Glomerular visceral epithelial cell (primary cell): Measurements from ENCODE around the gene PARPBP.
"Not testable (repeated sequence)": the region's sequence is repeated elsewhere in the genome, so short reads cannot be mapped to it uniquely, and the experiment has no call there.

Experiments used
- DNase-seq: peaks from one replicate; pipeline ENCODE4 v3.0.0-alpha.2; 2016; ENCODE audit errors: extremely low spot score

Gene PARPBP

DNA sequence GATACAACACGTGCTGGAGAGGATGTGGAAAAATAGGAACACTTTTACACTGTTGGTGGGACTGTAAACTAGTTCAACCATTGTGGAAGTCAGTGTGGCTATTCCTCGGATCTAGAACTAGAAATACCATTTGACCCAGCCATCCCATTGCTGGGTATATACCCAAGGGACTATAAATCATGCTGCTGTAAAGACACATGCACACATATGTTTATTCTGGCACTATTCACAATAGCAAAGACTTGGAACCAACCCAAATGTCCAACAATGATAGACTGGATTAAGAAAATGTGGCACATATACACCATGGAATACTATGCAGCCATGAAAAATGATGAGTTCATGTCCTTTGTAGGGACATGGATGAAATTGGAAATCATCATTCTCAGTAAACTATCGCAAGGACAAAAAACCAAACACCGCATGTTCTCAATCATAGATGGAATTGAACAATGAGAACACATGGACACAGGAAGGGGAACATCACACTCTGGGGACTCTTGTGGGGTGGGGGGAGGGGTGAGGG lies 27.1 kb downstream of the PARPBP start:
- not testable (repeated sequence) for DNase-seq

DNA sequence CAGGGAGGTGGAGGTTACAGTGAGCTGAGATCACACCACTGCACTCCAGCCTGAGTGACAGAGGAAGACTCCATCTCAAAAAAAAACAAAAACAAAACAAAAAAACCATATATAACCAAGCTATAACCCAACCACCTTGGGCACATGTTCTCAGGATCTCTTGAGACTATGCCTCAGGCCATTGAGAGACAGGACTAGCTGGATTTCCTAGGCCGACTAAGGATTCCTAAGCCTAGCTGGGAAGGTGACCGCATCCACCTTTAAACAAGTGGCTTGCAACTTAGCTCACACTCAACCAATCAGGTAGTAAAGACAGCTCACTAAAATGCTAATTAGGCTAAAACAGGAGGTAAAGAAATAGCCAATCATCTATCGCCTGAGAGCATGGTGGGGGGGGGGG lies 35.2 kb downstream of the PARPBP start:
- not testable (repeated sequence) for DNase-seq

DNA sequence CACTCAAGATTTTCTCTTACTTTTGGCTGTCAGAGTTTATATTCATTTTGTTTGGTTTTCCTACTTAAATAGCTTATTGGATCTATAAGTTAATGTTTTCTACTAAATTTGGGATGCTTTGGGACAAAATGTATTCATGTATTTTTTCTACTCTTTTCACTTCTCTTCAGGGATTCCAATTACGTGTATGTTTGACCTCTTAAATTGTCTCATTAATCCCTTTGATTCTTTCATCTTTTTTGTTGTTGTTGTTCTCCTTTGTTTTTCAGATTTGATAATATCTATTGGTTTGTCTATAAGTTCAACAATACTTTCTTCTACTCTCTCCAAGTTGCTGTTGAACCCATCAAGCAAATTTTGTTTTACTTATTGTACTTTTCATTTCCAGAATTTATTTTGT lies 43.4 kb downstream of the PARPBP start:
- DNase-seq, result no peak

DNA sequence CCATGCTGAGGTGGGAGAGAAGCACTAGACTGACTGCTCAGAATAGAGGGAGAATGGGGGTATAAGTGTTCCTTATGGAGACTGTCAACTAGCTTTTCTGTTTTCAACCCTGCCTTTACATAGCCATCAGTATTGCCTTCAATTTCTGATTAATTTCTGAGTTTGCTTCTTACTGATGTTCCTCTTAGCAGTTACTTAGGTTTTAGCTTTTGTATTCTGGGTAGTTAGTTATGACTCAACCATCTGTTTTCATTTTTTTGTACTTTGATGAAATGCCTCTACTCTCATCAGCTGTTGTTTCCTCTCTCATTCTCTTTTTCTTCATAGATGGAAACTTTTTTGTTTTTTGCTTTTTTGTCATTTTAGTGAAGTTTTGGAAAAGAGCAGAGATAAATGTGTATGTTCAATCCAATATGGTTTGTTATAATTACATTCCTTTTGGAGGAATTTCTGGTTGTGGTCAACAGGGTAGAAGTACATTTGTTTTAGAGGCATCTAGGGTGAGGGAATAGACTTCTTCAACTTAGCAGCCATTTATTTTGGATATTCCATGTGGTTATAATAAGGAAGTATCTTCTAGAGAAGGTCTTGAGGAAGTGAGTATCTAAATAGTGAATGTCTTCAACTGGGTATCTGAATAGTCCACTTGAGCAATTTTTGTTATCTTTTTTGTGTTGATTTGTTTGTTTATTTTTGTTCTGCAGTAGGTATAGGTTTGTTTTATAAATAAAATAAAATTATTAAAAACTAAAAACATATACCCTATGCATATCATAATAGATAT lies 48.0 kb downstream of the PARPBP start:
- no peak for DNase-seq

DNA sequence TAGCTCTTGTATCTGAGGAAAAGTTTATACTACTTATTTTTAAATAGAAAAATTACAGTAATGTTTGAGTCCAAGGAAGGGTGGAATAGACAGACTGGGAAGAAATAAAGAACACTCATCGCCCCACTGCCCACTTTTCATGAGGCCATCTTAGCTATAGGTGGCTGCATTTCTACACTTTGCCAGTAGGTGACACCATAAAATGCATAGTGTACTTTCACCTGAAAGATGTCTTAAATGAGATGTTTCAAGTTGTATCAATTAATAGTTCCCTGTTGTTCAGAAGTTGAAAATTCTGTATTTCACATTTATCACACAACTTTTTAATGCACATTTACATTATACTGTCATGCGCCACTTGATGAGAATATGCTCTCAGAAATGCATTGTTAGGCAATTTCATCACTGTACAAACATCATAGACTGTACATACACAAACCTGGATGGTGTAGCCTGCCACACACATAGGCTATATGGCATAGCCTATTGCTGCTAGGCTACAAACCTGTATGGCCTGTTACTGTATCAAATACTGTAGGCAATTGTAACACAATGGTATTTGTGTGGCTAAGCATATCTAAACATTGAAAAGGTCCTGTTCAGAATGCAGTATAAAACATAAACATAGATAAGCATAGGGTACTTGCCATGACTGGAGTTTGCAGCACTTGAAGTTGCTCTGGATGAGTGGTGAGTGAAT lies 50.1 kb downstream of the PARPBP start:
- peak; percentile 6 for DNase-seq

DNA sequence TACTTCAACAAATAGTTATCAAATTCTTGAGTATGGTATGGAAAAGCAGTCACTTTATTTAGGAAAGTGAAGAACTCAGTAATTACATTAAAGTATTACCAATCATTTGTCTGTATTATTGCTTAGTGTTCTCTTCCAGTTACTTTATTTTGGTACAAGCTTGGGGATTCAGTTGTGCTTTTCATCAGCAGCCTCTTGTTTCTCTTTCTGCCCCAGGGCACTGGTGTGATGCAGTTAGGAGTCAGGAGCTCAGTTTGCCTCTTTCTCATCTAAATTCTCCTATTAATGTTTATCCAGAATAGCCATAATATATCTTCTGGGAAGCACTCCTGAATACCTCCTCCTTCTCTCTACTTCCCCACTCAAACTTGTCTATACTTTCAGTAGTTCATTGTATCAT lies 52.0 kb downstream of the PARPBP start:
- no peak for DNase-seq

DNA sequence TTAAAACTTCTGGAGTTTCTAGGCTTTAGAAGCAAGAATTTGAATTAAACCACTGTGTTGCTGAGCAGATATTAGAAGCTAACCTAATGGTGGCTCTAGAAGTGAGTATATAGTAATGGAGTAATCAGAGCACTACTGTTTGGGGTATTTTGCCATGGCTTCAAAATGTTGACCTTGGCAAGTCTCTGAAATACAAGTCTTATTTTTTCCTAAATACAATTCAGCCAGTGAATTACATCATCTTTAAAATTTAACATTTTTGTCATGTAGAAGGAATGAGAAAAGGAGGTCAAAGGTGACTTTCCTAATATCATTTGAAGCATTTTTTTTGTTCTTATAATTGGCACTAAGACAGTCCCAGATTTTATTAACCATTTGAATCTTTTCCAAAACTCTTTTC lies 52.5 kb downstream of the PARPBP start:
- no peak for DNase-seq

DNA sequence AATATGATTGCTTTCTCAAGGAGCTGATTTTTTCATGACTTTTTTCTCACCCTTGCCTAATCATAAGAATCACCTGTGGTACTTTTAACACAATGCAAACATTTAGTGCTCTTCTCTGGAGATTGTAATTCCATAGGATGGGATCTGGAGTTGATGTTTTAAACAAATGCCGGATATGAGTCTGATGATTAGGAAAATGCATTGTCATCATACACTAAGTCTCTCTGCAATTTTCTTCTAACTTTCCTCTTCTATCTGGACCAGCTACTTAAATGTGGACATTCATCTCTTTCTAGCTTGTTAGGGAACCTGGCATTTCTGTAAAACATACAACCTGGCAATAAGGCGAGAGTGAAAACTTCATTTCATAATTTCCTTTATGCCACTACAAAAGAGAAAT lies 54.1 kb downstream of the PARPBP start:
- no peak for DNase-seq

DNA sequence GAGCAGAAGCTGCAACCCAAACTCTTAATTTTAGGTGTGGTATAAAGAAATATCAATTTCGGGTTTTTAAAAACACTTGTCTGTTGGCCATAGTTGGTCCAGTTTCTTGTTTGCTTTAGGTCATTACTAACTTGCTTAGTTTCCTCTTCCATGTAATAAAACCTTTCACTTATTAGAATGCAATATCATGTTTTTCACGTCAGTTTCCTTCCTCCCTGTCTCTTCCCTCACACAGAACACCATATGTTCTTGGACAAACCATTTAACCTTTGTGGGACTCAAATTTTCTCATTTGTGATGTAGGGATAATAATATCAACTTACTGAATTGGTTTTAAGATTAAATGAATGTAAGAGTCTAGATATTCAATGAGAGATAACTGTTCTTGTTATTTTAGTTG lies 54.8 kb downstream of the PARPBP start:
- DNase-seq, result no peak

DNA sequence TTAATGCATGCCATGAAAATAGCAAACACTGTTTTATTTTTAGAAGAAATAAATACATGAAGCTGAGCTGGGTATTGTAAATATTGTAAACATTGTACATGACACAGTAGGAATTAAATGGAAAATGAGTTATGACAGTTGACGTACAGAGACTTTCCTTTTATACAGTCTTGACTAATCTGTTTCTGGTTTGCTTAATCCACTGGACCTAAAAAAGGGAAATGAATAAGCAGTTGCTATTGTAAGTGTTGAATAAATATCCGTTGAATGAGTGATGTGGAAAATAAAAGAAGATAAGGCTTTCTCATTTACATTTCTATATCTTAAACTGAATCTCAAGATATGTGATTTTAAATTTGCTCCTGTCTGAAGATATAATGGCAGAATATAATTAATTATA lies 62.7 kb downstream of the PARPBP start:
- no peak for DNase-seq

DNA sequence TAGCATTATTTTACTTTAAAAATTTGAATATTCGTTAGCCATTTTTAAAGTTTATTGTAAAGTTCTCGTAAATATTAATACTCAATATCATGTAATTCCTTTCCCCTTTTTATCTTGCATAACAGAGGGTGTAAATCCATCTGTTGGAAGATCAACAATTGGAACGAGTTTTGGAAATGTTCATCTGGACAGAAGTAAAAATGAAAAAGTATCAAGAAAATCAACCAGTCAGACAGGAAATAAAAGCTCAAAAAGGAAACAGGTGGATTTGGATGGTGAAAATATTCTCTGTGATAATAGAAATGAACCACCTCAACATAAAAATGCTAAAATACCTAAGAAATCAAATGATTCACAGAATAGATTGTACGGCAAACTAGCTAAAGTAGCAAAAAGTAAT lies 75.8 kb downstream of the PARPBP start:
- no peak for DNase-seq

DNA sequence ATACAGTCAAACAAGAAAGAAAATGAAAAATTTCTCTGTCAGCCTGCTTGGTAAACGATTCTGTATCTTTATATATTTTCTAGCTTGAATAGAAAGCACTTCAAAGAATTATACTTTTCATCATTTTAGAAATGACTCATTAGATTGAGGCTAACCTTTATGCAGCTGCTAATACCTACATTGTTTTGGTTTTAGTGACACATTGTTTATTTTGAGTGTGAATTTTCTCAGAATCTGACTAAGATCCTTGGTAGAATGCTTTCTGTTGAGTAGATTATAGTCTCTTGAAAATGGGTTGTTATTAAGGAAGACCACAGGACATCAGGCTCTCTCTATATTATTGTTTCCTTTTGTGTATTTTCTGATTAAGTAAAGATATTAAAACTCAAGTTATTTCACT lies 77.8 kb downstream of the PARPBP start, which contains the start of gene PMCH:
PMCH (minus strand) TSS at position 45 of the 400 bp plus-strand sequence. CDS start 63 bp downstream, outside the sequence.
- peak; percentile 4 for DNase-seq

DNA sequence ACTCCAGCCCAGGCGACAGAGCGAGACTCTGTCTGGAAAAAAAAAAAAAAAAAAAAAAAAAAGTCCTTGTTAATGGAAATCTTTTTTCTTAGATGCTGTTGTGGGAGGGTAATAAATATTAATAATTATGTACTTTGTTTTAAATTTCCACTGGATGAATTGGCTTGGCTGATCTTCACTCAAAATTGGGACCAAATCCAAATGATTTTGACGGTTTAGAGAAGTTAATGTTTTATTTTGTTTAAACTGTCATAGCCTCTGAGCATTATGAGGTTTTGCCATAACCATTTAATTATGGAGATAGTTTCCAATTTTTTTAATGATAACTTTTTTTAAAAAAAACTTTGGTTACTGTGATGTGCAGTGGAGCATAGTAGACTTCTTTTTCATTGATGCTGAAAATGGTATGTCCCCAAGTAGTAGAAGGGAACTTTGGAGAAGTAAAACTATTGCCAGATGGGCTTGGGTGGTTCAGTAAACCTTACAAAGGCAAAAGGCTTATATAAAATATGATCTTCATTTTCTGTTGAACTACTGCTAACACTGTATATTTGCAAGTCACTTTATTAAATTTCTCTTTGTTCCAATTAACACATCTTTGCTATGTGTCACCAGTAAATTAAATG lies 81.6 kb downstream of the PARPBP start:
- DNase-seq, result no peak

DNA sequence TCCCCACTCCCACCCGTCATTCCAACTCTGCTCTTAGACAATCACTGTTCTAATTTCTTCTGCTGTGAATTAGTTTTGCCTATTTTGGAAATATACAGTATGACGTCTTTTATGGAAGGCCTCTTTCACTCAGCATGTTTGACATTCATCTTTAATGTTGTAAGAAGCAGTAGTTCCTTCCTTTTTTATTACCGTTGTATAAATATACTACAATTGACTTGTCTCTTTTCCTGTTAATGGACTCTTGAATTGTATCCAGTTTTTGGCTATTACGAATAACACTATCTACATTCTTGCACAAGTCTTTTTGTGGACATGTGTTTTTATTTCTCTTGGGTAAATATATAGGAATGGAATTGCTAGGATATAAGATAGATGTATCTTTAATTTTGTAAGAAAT lies 82.6 kb downstream of the PARPBP start:
- no peak for DNase-seq

DNA sequence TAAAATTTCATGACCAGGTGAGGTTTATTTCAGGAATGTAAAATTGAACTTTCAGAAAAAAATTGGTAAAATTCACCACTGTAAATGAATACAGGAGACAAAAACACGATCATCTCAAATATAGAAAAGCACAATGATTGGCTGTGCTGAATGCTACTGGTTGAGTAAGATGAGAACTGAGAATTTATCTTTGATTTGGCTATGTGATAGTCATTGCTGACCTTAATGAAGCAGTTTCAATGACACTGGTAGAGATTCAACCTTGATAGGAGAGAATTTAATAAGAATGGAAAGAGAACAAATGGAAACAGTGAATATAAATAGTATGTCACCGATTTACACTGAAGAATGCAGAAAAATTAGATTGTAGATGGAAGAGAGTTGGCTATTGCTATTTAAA lies 84.0 kb downstream of the PARPBP start:
- no peak for DNase-seq

DNA sequence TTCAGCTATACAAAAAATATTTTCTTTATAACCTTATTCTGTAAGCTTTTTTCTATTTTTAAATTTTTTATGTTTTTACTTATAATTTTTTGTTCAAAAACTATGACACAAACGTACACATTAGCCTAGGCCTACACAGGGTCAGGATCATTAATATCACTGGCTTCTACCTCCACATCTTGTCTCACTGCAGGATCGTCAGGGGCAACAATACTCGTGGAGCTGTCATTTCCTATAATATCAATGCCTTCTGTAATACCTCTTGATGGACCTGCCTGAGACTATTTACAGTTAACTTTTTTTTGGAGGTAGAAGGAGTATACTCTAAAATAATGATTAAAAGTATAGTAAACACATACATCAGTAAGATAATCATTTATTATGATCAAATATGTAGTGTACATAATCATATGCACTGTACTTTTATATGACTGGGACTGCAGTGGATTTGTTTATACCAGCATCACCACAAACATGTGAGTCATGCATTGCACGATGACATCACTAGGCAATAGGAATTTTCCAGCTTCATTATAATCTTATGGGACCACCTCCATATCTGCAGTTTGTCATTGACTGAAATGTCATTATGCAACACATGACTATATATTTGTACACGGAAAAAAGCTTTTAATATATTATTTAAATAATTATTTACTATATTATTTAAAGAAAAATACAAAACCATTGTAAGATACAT lies 96.2 kb downstream of the PARPBP start:
- DNase-seq, result no peak

DNA sequence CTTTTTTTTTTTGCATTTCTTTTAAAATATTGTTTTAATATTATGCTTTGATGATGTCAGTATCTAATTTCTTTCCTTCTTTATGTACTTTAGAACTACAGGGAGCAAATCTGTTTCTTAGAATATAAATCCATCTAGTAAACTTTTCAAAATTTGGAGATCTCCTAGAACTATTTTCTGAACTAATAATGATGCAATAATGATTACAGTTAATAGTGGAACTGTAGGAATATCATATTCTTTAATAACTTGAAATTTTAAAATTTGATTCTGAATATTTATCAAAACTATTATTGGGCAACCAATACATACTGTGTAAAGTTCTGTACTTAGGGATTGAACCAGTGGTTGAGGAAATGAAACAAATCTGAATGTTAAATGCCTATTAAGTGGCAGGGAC lies 100.8 kb downstream of the PARPBP start:
- no peak for DNase-seq

DNA sequence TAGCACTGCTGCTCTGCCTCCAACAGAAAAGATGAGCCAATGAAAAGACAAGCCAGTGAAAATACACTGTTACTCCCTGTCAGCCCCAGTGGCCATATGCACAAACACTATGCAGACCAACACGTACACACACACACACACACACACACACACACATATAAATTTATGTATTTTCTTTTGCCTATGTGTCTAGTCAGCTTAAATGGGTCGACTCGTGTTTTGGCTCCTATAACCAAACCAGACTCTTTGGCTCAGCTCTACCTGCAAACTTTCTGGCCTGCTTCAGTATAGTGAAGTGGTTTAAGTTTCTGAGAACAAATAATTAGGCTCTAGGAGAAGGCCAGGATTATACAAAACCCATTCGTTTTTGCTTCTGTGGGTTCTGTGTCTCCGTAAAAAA lies 108.0 kb downstream of the PARPBP start:
- DNase-seq, result no peak

DNA sequence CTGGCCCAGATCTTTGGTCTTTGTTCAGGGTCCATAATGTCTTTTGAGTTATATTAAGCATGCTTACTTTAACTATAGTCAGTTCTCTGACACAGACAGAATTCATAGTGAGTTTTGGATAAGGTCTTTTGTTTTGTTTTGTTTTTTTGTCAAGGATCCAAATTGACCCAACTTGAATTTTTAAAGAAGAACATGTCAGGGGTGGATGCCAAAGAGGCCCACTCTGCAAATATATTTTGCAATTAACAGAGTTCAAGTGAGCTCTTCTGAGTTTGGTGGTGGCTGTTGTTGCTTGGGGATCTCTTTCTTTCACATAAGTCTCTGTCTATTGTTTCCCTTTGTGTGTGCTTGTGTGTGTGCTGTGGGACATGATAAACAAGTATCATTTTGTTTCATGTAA lies 112.1 kb downstream of the PARPBP start:
- no peak for DNase-seq

DNA sequence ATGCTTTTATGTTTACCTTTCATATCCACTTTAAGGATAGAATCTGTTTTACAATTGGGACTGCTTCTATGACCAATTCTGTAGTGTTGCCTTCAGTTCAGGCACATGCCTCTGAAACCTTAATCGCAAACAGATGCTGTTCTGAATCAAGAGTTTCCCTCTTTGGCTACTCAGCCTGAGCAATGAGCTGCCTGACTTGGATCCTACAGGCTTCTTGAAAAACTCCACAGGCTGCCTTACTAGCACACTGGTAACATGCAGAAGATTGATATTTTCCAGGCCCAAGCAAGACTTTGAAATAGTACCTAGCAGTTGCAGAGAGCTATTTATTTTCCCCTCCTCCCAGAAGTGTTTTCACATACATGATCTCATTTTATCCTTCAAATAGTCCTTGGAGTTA lies 112.5 kb downstream of the PARPBP start:
- no peak for DNase-seq

DNA sequence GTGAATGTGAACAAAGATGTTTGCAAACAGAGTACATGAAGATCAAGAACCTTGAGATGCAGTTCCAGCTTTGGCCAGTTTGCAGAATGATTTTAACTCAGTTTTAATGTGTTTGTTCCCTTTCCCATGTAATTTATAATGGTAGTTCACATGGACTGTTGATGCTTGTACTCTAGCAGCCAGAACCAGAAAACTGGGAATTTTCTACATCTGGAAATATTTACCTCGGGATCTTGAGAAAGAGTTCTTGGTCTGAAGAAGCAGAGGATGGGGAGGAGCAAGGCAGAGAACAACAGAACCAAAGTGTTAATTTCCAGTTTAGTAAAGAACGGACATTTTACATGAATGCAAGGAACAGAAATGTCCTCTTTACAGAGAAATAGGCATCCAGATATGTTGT lies 114.6 kb downstream of the PARPBP start:
- DNase-seq, result no peak

DNA sequence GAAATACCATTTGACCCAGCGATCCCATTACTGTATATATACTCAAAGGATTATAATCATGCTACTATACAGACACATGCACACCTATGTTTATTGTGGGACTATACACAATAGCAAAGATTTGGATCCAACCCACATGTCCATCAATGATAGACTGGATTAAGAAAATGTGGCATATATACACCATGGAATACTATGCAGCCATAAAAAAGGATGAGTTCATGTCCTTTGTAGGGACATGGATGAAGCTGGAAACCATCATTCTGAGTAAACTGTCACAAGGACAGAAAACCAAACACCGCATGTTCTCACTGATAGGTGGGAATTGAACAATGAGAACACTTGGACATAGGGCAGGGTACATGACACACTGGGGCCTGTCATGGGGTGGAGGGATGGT lies 120.9 kb downstream of the PARPBP start:
- DNase-seq, result not testable (repeated sequence)
